ENCODE results near the gene FUOM. TPM values are rescaled to one million over a fixed set of nuclear protein-coding genes. Genes with fewer than 3 reads are reported as not detected.

The FUOM gene
- polyA plus RNA-seq, 1 donor from 2014 or later: not detected

DNA sequence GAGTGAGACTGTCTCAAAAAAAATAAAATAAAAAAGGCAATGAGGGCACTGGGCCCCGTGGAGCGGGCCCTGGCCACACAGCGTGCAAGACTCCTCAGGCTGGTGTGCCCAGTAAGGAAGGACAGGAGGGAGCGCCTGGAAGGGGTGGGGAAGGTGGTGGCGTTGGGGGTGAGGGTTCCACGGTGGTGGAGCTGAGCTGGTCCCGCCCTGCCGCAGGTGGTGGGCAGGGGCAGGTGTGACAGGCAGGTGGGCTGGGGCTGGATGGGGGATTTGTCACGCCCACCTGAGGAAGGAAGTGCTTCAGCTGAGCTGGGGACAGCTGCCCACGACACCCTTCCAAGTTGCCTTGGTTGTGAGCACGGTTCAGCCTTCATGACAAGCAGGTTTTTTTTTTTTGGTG lies 11.4 kb downstream of the FUOM start:
- Histone ChIP-seq H3K79me2 (replicated peaks; ENCODE audit: insufficient read depth, low read length) (no peaks in the 10 kb centered on the region), H3K9me2 (ENCODE audit: insufficient read depth, low read length) (no peaks in the 10 kb centered on the region), H3K9ac (ENCODE audit: low read length) (no peak overlapping the region), H3K4me2 (ENCODE audit: low read length) (no peak overlapping the region), H3K27me3 (ENCODE audit: insufficient read depth, low read depth, low read length) (no peaks in the 10 kb centered on the region), H3K9me3 (ENCODE audit: low read length) (no peaks in the 10 kb centered on the region), H4K20me1 (ENCODE audit: insufficient read depth) (no peaks in the 10 kb centered on the region), H3K27ac (ENCODE audit: low read length) (no peak overlapping the region), H3K36me3 (ENCODE audit: insufficient read depth, low read length) (no peaks in the 10 kb centered on the region), H3F3A (ENCODE audit: insufficient read depth, low read length, poor library complexity, severe bottlenecking) (no peaks in the 10 kb centered on the region), H2AFZ (ENCODE audit: low read depth, low read length) (no peak overlapping the region), H3K4me3 (ENCODE audit: low read length) (no peak overlapping the region)
- TF ChIP-seq MXI1 (conservative IDR thresholded peaks at IDR 0.05; ENCODE audit: poor library complexity, severe bottlenecking) (no peak), EP300 (conservative IDR thresholded peaks at IDR 0.05; ENCODE audit: poor library complexity, severe bottlenecking) (no peak), POLR2AphosphoS5 (IDR thresholded peaks at IDR 0.05) (no peak), SMC3 (conservative IDR thresholded peaks at IDR 0.05; ENCODE audit: poor library complexity) (no peak), RAD21 (conservative IDR thresholded peaks at IDR 0.05) (no peak), TAF1 (IDR thresholded peaks at IDR 0.05; ENCODE audit: low read depth) (no peak)
- TF ChIP-seq, protein P1, sequence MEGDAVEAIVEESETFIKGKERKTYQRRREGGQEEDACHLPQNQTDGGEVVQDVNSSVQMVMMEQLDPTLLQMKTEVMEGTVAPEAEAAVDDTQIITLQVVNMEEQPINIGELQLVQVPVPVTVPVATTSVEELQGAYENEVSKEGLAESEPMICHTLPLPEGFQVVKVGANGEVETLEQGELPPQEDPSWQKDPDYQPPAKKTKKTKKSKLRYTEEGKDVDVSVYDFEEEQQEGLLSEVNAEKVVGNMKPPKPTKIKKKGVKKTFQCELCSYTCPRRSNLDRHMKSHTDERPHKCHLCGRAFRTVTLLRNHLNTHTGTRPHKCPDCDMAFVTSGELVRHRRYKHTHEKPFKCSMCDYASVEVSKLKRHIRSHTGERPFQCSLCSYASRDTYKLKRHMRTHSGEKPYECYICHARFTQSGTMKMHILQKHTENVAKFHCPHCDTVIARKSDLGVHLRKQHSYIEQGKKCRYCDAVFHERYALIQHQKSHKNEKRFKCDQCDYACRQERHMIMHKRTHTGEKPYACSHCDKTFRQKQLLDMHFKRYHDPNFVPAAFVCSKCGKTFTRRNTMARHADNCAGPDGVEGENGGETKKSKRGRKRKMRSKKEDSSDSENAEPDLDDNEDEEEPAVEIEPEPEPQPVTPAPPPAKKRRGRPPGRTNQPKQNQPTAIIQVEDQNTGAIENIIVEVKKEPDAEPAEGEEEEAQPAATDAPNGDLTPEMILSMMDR (IDR thresholded peaks at IDR 0.05; ENCODE audit: poor library complexity, severe bottlenecking): no peak
- TF ChIP-seq, protein P2, sequence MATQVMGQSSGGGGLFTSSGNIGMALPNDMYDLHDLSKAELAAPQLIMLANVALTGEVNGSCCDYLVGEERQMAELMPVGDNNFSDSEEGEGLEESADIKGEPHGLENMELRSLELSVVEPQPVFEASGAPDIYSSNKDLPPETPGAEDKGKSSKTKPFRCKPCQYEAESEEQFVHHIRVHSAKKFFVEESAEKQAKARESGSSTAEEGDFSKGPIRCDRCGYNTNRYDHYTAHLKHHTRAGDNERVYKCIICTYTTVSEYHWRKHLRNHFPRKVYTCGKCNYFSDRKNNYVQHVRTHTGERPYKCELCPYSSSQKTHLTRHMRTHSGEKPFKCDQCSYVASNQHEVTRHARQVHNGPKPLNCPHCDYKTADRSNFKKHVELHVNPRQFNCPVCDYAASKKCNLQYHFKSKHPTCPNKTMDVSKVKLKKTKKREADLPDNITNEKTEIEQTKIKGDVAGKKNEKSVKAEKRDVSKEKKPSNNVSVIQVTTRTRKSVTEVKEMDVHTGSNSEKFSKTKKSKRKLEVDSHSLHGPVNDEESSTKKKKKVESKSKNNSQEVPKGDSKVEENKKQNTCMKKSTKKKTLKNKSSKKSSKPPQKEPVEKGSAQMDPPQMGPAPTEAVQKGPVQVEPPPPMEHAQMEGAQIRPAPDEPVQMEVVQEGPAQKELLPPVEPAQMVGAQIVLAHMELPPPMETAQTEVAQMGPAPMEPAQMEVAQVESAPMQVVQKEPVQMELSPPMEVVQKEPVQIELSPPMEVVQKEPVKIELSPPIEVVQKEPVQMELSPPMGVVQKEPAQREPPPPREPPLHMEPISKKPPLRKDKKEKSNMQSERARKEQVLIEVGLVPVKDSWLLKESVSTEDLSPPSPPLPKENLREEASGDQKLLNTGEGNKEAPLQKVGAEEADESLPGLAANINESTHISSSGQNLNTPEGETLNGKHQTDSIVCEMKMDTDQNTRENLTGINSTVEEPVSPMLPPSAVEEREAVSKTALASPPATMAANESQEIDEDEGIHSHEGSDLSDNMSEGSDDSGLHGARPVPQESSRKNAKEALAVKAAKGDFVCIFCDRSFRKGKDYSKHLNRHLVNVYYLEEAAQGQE (IDR thresholded peaks at IDR 0.05; ENCODE audit: borderline replicate concordance): no peak

DNA sequence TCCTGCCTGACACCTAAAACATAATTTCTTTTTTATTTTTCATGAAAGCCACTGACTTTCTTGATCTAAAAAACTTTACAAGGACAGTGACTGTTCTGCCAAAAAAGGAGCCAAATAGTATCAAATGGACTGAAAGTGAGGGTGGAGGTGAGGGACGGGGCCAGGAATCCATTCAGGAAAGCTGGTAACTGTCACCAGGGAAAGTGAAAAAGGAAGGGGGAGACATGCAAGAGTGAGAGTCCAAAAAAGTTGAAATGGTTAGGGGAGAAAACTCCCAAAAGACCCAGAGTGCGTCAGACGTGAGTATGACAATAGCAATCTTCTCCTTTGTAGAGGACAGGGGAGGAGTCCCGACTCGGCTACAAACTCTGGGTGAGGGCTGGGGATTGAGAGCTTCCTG lies 13.6 kb downstream of the FUOM start:
- no peak overlapping the region for H3K4me3 ChIP-seq (ENCODE audit: low read length)
- no peak overlapping the region for H2AFZ ChIP-seq (ENCODE audit: low read depth, low read length)
- no peak for TF ChIP-seq EP300 (conservative IDR thresholded peaks at IDR 0.05; ENCODE audit: poor library complexity, severe bottlenecking)
- TF ChIP-seq, protein P1 (IDR thresholded peaks at IDR 0.05; ENCODE audit: poor library complexity, severe bottlenecking): no peak
- TF ChIP-seq, protein P2 (IDR thresholded peaks at IDR 0.05; ENCODE audit: borderline replicate concordance): no peak
- TF ChIP-seq EZH2 (IDR thresholded peaks at IDR 0.05; ENCODE audit: borderline replicate concordance, insufficient read depth, low read length, poor library complexity, severe bottlenecking): no peak
- no peak for TF ChIP-seq TAF1 (IDR thresholded peaks at IDR 0.05; ENCODE audit: low read depth)
- TF ChIP-seq POLR2AphosphoS5 (IDR thresholded peaks at IDR 0.05): no peak
- TF ChIP-seq MXI1 (conservative IDR thresholded peaks at IDR 0.05; ENCODE audit: poor library complexity, severe bottlenecking): no peak
- no peak for TF ChIP-seq SMC3 (conservative IDR thresholded peaks at IDR 0.05; ENCODE audit: poor library complexity)
- TF ChIP-seq RAD21 (conservative IDR thresholded peaks at IDR 0.05): no peak
- H3K9me2 ChIP-seq (ENCODE audit: insufficient read depth, low read length): no peaks in the 10 kb centered on the region
- no peaks in the 10 kb centered on the region for H4K20me1 ChIP-seq (ENCODE audit: insufficient read depth)
- no peaks in the 10 kb centered on the region for H3K79me2 ChIP-seq (replicated peaks; ENCODE audit: insufficient read depth, low read length)
- no peak overlapping the region for H3K27ac ChIP-seq (ENCODE audit: low read length)
- H3K4me2 ChIP-seq (ENCODE audit: low read length): no peak overlapping the region
- no peaks in the 10 kb centered on the region for H3F3A ChIP-seq (ENCODE audit: insufficient read depth, low read length, poor library complexity, severe bottlenecking)
- no peaks in the 10 kb centered on the region for H3K36me3 ChIP-seq (ENCODE audit: insufficient read depth, low read length)
- H3K9me3 ChIP-seq (ENCODE audit: low read length): no peaks in the 10 kb centered on the region
- no peak overlapping the region for H3K9ac ChIP-seq (ENCODE audit: low read length)
- H3K27me3 ChIP-seq (ENCODE audit: insufficient read depth, low read depth, low read length): no peaks in the 10 kb centered on the region

All from neural cell (in vitro differentiated cells).